ENCODE measurements around the gene KLHL17. TPM values are rescaled to one million over a fixed set of nuclear protein-coding genes. Genes with fewer than 3 reads are reported as not detected.
"Not testable (repeated sequence)": the region's sequence is repeated elsewhere in the genome, so short reads cannot be mapped to it uniquely, and the experiment has no call there.

KLHL17 gene
- total RNA-seq, 1 experiment from 2014 or later, result 3.3 TPM

DNA sequence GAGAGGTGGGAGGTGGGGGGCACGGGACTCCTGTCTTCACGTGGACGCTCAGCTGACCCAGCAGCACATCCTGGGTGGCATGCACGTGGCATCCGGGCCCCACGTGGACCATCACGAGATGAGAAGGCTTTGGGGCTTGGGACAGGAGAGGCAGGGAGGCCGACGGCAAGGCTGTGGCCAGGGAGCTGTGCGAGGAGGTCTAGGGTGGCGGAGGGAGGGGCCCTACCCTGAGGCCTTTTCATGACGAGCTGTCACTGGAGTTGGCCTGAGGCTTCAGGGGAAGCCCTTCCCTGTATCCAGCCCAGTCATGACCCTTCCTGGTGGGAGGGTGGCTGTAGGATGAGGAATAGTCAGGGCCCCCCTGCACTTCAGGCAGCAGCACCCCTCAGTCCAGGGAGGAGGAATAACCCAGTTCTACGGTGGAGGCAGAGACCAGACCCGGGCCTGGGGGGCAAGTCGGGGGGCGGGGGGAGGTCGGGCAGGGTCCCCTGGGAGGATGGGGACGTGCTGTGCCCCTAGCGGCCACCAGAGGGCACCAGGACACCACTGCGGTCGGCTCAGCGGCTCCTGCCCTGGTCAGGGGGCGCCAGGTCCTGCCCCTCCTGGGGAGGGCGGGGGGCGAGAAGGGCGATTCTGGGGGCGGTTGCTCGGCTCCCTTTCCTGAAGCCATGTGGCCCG is 23.6 kb downstream of the KLHL17 start:
- DNase-seq (ENCODE audit: low read depth), result no peak
- in situ Hi-C loops (cut with HindIII; ENCODE audit: low pct_unique_long_range_greater_than_20kb, low sequenced_read_pairs), result no loop called here

DNA sequence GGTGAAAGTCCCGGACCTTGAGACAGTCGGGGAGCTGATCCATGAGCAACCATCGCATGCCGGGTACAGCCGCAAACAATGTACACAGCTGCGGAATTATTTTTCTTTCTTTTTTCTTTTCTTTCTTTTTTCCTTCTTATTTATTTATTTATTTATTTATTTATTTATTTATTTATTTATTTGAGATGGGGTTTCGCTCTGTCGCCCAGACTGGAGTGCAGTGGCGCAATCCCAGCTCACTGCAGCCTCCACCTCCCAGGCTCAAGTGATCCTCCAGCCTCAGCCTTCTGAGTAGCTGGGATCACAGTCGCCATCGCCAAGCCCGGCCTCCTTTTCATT is 24.1 kb downstream of the KLHL17 start:
- DNase-seq (ENCODE audit: low read depth), result no peak
- in situ Hi-C loops (cut with HindIII; ENCODE audit: low pct_unique_long_range_greater_than_20kb, low sequenced_read_pairs), result no loop called here

- in situ Hi-C loops (cut with HindIII; ENCODE audit: low pct_unique_long_range_greater_than_20kb, low sequenced_read_pairs), result no loop called here
- DNase-seq (ENCODE audit: low read depth), result no peak
Measured at GRCh38 chr1:985126-985525, 24.7 kb downstream of the KLHL17 start.

DNA sequence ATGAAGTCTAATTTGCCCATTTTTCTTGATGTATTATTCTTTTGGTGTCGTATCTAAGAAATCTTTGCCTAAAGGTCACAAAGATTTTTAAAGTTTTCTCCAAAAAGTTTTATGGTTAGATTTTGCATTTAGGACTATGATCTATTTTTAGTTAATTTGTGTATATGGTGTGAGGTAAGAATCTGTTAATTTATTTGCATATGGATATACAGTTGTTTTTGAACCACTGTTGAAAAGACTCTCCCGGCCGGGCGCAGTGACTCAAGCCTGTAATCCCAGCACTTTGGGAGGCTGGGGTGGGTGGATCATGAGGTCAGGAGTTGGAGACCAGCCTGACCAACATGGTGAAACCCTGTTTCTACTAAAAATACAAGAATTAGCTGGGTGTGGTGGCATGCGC is 27.7 kb downstream of the KLHL17 start:
- DNase-seq (ENCODE audit: low read depth); in situ Hi-C loops (cut with HindIII; ENCODE audit: low pct_unique_long_range_greater_than_20kb, low sequenced_read_pairs): not testable (repeated sequence)

DNA sequence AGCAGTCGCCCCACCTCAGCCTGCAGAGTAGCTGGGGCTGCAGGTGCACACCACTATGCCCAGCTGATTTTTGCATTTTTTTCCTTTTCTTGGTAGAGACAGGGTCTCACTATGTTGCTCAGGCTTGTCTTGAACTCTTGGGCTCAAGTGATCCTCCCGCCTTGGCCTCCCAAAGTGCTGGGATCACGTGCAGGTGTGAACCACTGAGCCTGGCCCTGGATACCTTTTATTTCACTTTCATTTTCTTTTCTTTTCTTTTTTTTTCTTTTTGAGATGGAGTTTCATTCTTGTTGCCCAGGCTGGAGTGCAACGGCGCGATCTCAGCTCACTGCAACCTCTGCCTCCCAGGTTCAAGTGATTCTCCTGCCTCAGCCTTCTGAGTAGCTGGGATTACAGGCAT is 30.9 kb downstream of the KLHL17 start:
- DNase-seq (ENCODE audit: low read depth); in situ Hi-C loops (cut with HindIII; ENCODE audit: low pct_unique_long_range_greater_than_20kb, low sequenced_read_pairs): not testable (repeated sequence)

DNA sequence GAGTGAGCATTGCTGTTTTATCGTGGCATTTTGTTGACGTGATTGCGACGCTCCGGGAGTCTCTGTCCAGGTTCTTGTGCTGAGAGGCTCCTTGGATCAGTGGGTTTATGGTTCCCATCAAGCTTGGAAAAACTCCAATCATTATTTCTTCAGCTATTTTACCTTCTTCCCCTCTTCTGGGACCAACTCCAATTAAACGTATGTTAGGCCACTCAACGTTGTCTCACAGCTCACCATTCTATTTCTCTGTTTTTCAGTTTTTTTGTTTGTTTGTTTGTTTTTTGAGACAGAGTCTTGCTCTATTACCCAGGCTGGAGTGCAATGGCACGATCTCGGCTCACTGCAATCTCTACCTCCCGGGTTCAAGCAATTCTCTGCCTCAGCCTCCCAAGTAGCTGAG is 31.5 kb downstream of the KLHL17 start:
- no peak for DNase-seq (ENCODE audit: low read depth)
- in situ Hi-C loops (cut with HindIII; ENCODE audit: low pct_unique_long_range_greater_than_20kb, low sequenced_read_pairs), result no loop called here

DNA sequence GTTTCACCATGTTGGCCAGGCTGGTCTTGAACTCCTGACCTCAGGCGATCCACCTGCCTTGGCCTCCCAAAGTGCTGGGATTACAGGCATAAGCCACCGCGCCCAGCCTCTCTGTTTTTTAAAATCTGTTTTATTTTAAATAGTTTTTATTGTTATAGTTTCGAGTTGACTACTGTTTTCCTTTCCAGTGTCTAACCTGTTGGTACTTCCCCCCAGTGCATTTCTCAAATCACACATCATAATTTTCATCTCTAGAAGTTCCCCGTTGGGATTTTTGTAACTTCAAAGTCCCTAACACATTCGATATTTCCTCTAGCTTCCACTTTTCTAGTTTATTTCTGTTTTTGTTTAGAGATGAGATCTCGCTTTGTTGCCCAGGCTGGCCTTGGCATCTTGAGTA is 32.0 kb downstream of the KLHL17 start:
- no peak for DNase-seq (ENCODE audit: low read depth)
- in situ Hi-C loops (cut with HindIII; ENCODE audit: low pct_unique_long_range_greater_than_20kb, low sequenced_read_pairs), result no loop called here

- in situ Hi-C loops (cut with HindIII; ENCODE audit: low pct_unique_long_range_greater_than_20kb, low sequenced_read_pairs), result no loop called here
- no peak for DNase-seq (ENCODE audit: low read depth)
Measured at GRCh38 chr1:993379-993995, 33.1 kb downstream of the KLHL17 start.

GRCh38 chr1:994546-994945 is 34.2 kb downstream of the KLHL17 start:
- DNase-seq (ENCODE audit: low read depth); in situ Hi-C loops (cut with HindIII; ENCODE audit: low pct_unique_long_range_greater_than_20kb, low sequenced_read_pairs): not testable (repeated sequence)

- in situ Hi-C loops (cut with HindIII; ENCODE audit: low pct_unique_long_range_greater_than_20kb, low sequenced_read_pairs), result no loop called here
- DNase-seq (ENCODE audit: low read depth), result no peak
Measured at GRCh38 chr1:995665-996633, 35.6 kb downstream of the KLHL17 start.

DNA sequence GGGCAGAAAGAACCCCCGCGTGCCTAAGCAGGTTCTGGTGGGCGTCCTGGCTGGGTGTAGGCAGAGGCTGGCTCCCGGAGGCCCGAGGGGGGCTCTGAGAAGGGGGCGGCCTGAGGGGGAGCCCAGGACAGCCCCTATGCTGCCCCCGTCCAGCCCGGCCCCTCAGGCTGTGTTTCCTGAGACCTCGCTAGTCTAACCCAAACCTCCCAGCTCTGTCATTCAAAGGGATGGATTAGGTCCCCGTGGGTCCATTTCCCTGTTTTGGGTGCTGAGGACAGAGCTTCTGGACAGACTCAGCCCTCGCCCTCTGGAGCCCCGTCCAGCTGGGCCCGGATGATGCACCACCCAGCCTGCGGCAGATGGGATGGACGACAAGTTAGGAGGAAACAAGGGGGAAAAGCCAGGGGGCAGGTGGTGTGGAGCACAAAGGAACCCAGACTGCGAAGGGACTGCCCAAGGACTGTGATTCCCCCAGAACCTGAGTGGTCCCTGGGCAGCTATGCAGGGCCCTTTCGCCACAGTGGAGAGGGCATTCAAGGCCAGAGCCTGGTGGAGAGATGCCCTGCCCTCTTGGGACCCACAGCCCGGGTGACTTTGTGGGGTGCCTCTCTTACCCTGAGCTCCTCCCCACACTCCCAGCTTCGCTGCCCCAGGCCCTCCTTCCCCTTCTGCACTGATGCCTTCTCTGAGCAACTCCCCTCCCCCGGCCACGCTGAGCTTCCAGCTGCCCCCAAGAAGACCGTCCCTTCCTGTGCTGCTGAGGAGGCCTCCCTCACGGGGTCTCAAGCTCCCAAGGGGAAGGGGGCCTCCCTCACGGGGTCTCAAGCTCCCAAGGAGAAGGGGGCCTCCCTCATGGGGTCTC is 36.7 kb downstream of the KLHL17 start:
- in situ Hi-C loops (cut with HindIII; ENCODE audit: low pct_unique_long_range_greater_than_20kb, low sequenced_read_pairs), result no loop called here
- DNase-seq (ENCODE audit: low read depth), result no peak

- DNase-seq (ENCODE audit: low read depth), result no peak
- in situ Hi-C loops (cut with HindIII; ENCODE audit: low pct_unique_long_range_greater_than_20kb, low sequenced_read_pairs), result no loop called here
Measured at GRCh38 chr1:997713-997992, 37.3 kb downstream of the KLHL17 start.

DNA sequence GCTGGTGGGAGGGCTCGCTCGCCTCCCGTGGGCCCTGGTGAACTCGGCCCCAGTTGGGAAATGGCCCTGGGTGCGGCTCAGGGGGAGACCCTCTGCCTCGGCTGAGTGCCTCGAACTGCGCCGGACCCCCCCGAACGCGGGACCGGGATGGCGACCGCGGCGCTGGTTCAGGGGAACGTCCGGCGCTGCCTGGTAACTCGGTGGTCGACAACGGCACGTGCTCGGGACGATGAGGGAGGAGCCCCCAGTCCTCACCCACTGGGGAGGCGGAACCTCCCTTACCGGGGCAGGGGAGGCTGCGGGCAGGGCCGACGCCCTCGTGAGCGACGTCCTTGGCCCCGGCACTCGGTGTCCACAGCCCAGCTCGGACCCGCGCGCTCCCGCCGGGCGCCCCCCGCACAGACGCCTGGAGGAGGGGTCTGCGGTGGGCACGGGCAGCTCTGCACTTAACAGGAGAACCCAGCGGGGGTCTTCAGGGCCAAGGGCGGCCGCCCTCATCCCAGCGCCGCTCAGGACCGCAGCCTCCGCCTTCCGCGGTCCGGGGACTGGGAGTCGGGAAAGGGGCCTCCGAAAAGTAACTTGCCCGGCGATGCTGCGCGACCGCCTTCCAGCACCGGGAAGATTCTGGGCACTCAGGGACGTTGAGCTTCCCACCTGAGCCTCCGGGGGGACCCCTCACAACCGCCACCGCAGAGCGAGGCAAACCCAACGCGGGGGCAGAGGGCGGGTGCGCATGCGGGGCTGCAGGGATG is 37.8 kb downstream of the KLHL17 start:
- in situ Hi-C loops (cut with HindIII; ENCODE audit: low pct_unique_long_range_greater_than_20kb, low sequenced_read_pairs), result no loop called here

GRCh38 chr1:998745-998994 is 38.3 kb downstream of the KLHL17 start:
- in situ Hi-C loops (cut with HindIII; ENCODE audit: low pct_unique_long_range_greater_than_20kb, low sequenced_read_pairs), result no loop called here
- no peak for DNase-seq (ENCODE audit: low read depth)

More for the DNA sequence above, 37.8 kb downstream of the KLHL17 start:
- DNase-seq (ENCODE audit: low read depth), result no peak

- in situ Hi-C loops (cut with HindIII; ENCODE audit: low pct_unique_long_range_greater_than_20kb, low sequenced_read_pairs), result no loop called here
- DNase-seq (ENCODE audit: low read depth), result peak; percentile 49
Measured at GRCh38 chr1:998995-999724, 38.8 kb downstream of the KLHL17 start.

- peak; percentile 91 for DNase-seq (ENCODE audit: low read depth)
- in situ Hi-C loops (cut with HindIII; ENCODE audit: low pct_unique_long_range_greater_than_20kb, low sequenced_read_pairs), result no loop called here
Measured at GRCh38 chr1:999725-1000356, 39.5 kb downstream of the KLHL17 start, which contains the start of gene HES4. Gene HES4 (minus strand): TSS chr1:1000097. CDS start chr1:999973, 124 bp downstream.
